Measurements from ENCODE around the gene UBTD1.

GRCh38 chr10:97540669-97541500 lies 42.2 kb downstream of the UBTD1 start:
- TF ChIP-seq CTCF (IDR thresholded peaks at IDR 0.05) (no peak), POLR2A (IDR thresholded peaks at IDR 0.05) (no peak)
